Smooth muscle cell (in vitro differentiated cells): Measurements from ENCODE around the gene NUP37. TPM values are rescaled to one million over a fixed set of nuclear protein-coding genes. Genes with fewer than 3 reads are reported as not detected.
A peak's percentile ranks its signal among the peaks of the same experiment; 100 is the strongest.

Source experiments
- DNase-seq: peaks from one replicate; lab custom pipeline; 2025; ENCODE audit not compliant: unreplicated experiment; lab: John Stamatoyannopoulos, UW
- H2AFZ ChIP-seq: fragments of 200-600 bp; sonication (generic); 2 replicates; pipeline ENCODE4 v1.6.0; 2016; ENCODE audit warnings: antibody characterized with exemption, low read depth, mild to moderate bottlenecking
- H3F3A ChIP-seq: fragments of 200-600 bp; sonication (generic); 2 replicates; pipeline ENCODE4 v1.6.0; 2017; ENCODE audit warnings: antibody characterized with exemption, low read depth
- H3K27ac ChIP-seq: fragments of 200-600 bp; sonication (generic); 2 replicates; pipeline ENCODE4 v1.5.1; 2016; ENCODE audit warnings: low read depth, mild to moderate bottlenecking
- H3K27me3 ChIP-seq: fragments of 200-600 bp; sonication (generic); 2 replicates; pipeline ENCODE4 v1.6.1; 2016; ENCODE audit warnings: low read depth, mild to moderate bottlenecking
- H3K36me3 ChIP-seq: fragments of 200-600 bp; sonication (generic); 2 replicates; pipeline ENCODE4 v1.5.1; 2016; ENCODE audit warnings: low read depth
- H3K4me1 ChIP-seq: fragments of 200-600 bp; sonication (generic); 2 replicates; pipeline ENCODE4 v1.5.1; 2016; ENCODE audit warnings: low read depth
- H3K4me2 ChIP-seq: fragments of 200-600 bp; sonication (generic); 2 replicates; pipeline ENCODE4 v1.6.0; 2016; ENCODE audit warnings: mild to moderate bottlenecking
- H3K4me3 ChIP-seq: fragments of 200-600 bp; sonication (generic); 2 replicates; pipeline ENCODE4 v1.5.1; 2016; ENCODE audit warnings: mild to moderate bottlenecking
- H3K79me2 ChIP-seq: fragments of 200-600 bp; sonication (generic); 2 replicates; pipeline ENCODE4 v1.6.0; 2016; ENCODE audit warnings: low read depth, mild to moderate bottlenecking
- H3K9ac ChIP-seq: fragments of 200-600 bp; sonication (generic); 2 replicates; pipeline ENCODE4 v1.6.0; 2016; ENCODE audit warnings: low read depth
- H3K9me3 ChIP-seq: fragments of 200-600 bp; sonication (generic); replicated peaks from 2 replicates; pipeline ENCODE4 v1.5.1; 2016; ENCODE audit warnings: low read depth
- H4K20me1 ChIP-seq: fragments of 200-600 bp; sonication (generic); 2 replicates; pipeline ENCODE4 v1.6.0; 2016; ENCODE audit warnings: low read depth
- WGBS: methylation state at CpG from one replicate; pipeline ENCODE4 v1.1.7; 2016; ENCODE audit warnings: low lambda C conversion rate; 5-methylcytosine and 5-hydroxymethylcytosine counted together
- polyA plus RNA-seq: library from polyadenylated mRNA; unstranded; fragments of >200 nt; fragmentation: Nextera tagmentation; extraction: Ambion mirVana; gene quantifications from 2 replicates; pipeline ENCODE4 v1.2.1, GENCODE V29; 2016
- total RNA-seq: library from RNA; depleted of rRNA; stranded (reverse); fragments of >200 nt; gene quantifications from 2 replicates; pipeline ENCODE4 v1.2.3, GENCODE V29; 2014
- TF ChIP-seq, protein P1 (sequence below): fragments of 200-600 bp; sonication (generic); IDR thresholded peaks from 2 replicates; pipeline ENCODE4 v1.5.1; 2017; ENCODE audit warnings: borderline replicate concordance, mild to moderate bottlenecking, antibody characterized with exemption; ENCODE audit not compliant: insufficient read depth, poor library complexity, severe bottlenecking

Gene NUP37
- total and polyA plus RNA-seq, 2 experiments from 2014 or later, result 35.7 to 57.6 TPM

DNA sequence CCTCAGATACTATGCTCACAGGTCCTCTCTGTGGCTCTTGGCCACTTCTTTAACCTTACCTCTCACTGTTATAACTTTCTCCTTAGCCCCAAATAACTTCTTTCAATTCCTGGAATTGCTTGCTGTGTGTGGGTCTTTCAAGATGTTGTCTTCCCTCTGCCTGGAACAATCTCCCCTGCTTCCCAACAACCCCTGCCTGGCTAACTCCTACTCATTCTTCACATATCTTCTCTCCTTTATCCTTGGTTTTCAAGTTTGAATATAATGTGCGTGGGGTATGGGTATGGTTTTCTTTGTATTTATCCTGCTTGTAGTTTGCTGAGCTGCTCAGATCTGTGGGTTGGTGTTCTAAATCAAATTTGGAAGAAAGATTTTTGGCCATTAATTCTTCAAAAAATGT lies 55.4 kb downstream of the NUP37 start:
- Histone ChIP-seq H2AFZ (no peak overlapping the region), H3K4me2 (no peak overlapping the region), H3F3A (no peaks in the 10 kb centered on the region), H3K9ac (no peak overlapping the region), H3K9me3 (no peaks in the 10 kb centered on the region), H3K79me2 (no peaks in the 10 kb centered on the region), H4K20me1 (no peaks in the 10 kb centered on the region), H3K27ac (no peak overlapping the region), H3K4me1 (peaks cover 4% of the 10 kb centered on the region), H3K4me3 (no peak overlapping the region), H3K36me3 (no peaks in the 10 kb centered on the region), H3K27me3 (no peaks in the 10 kb centered on the region)
- 79% methylated on average over 1 of the region's 1 CpG for WGBS
- TF ChIP-seq, protein P1, sequence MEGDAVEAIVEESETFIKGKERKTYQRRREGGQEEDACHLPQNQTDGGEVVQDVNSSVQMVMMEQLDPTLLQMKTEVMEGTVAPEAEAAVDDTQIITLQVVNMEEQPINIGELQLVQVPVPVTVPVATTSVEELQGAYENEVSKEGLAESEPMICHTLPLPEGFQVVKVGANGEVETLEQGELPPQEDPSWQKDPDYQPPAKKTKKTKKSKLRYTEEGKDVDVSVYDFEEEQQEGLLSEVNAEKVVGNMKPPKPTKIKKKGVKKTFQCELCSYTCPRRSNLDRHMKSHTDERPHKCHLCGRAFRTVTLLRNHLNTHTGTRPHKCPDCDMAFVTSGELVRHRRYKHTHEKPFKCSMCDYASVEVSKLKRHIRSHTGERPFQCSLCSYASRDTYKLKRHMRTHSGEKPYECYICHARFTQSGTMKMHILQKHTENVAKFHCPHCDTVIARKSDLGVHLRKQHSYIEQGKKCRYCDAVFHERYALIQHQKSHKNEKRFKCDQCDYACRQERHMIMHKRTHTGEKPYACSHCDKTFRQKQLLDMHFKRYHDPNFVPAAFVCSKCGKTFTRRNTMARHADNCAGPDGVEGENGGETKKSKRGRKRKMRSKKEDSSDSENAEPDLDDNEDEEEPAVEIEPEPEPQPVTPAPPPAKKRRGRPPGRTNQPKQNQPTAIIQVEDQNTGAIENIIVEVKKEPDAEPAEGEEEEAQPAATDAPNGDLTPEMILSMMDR, result no peak
- no peak for DNase-seq

DNA sequence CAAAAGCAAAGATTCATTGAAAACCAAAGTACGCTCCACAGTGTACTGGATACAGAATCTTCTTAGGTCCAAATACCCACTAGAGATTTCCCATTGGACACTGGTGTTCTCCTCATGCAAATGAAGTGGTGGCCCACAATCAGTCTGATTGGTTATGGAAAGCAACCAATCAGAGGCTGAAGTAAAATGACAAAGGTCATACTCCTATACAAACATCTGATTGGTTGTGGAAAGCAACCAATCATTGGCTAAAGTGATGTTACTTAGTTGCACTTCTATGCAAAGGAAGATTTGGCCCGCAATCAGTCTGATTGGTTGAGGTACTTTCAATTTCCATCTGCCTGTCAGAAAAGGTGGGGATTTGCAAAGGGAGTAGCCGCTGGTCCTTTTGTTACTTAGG lies 56.8 kb downstream of the NUP37 start:
- Histone ChIP-seq H3K27me3 (no peaks in the 10 kb centered on the region), H3K9ac (no peak overlapping the region), H4K20me1 (no peaks in the 10 kb centered on the region), H3F3A (no peaks in the 10 kb centered on the region), H2AFZ (no peak overlapping the region), H3K4me2 (no peak overlapping the region), H3K36me3 (no peaks in the 10 kb centered on the region), H3K79me2 (peaks cover 3% of the 10 kb centered on the region), H3K4me1 (peaks cover 4% of the 10 kb centered on the region), H3K9me3 (no peaks in the 10 kb centered on the region), H3K27ac (no peak overlapping the region), H3K4me3 (no peak overlapping the region)
- WGBS, result 94% methylated on average over 3 of the region's 3 CpGs
- TF ChIP-seq, protein P1, result no peak
- DNase-seq, result no peak

DNA sequence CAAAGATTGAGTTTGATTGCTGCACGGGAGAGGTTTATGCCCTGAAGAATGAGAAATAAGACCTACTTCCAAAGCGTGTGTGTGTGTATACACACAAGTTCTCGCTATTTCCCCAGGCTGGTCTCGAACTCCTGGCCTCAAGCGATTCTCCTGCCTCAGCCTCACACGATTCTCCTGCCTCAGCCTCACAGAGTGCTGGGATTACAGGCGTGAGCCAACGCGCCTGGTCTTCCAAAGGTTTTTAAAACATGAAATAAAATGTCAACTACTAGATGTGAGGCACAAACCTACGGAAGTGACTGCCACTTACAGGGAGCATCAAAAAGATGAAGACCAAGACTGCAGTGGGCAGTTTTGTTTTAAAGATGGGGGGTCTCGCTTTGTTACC lies 57.5 kb downstream of the NUP37 start:
- Histone ChIP-seq H3K27me3 (no peaks in the 10 kb centered on the region), H3K4me2 (peak overlapping the region; percentile 96), H3K9me3 (no peaks in the 10 kb centered on the region), H3K9ac (no peak overlapping the region), H3K4me1 (peaks cover 4% of the 10 kb centered on the region), H3K27ac (no peak overlapping the region), H2AFZ (peak overlapping the region; percentile 89), H3K4me3 (peak overlapping the region; percentile 84), H3K36me3 (no peaks in the 10 kb centered on the region), H3K79me2 (peaks cover 3% of the 10 kb centered on the region), H4K20me1 (no peaks in the 10 kb centered on the region), H3F3A (no peaks in the 10 kb centered on the region)
- WGBS, result 80% methylated on average over 11 of the region's 11 CpGs
- no peak for DNase-seq
- TF ChIP-seq, protein P1, result no peak
